ENCODE measurements around the gene MBD3. TPM values are rescaled to one million over a fixed set of nuclear protein-coding genes. Genes with fewer than 3 reads are reported as not detected.

The MBD3 gene
- polyA plus RNA-seq, 1 donor (not counting 4 experiments of a cell fraction or from before 2014, with no cell fraction given), result 16.6 TPM

GRCh38 chr19:1611353-1611752 is 18.7 kb upstream of the MBD3 start:
- H3K36me3 ChIP-seq (ENCODE audit: control insufficient read depth in 2 of 2, extremely low read depth in 1 of 2, insufficient read depth in 2 of 2, low read length in 2 of 2), result peaks cover 11 to 32% of the 10 kb centered on the region in 2 experiments

GRCh38 chr19:1610579-1610978 is 17.9 kb upstream of the MBD3 start:
- no peak overlapping the region for H3K27ac ChIP-seq (ENCODE audit: control insufficient read depth, insufficient read depth, low read length)
- dilution Hi-C loops (cut with MboI; ENCODE audit: extremely low pct_ligation_motif_present, low sequenced_read_pairs), result no loop called here
- no peaks in the 10 kb centered on the region for H3K9me3 ChIP-seq (ENCODE audit: control insufficient read depth, low read depth, low read length)
- H3K9ac ChIP-seq (ENCODE audit: control insufficient read depth, extremely low read depth, insufficient read depth, low read length), result no peak overlapping the region
- DNase-seq (ENCODE audit: low read depth, low spot score) (no peak), FAIRE-seq (no peak)
- peaks cover 6% of the 10 kb centered on the region for H3K4me1 ChIP-seq (ENCODE audit: control insufficient read depth, extremely low read depth, insufficient read depth, low read length)
- H3K36me3 ChIP-seq (ENCODE audit: control insufficient read depth in 2 of 2, extremely low read depth in 1 of 2, insufficient read depth in 2 of 2, low read length in 2 of 2), result peaks cover 11 to 29% of the 10 kb centered on the region in 2 experiments
- no peak overlapping the region for H3K4me2 ChIP-seq (ENCODE audit: control insufficient read depth, extremely low read depth, insufficient read depth, low read depth, low read length)
- TF ChIP-seq EZH2 (IDR thresholded peaks at IDR 0.05; ENCODE audit: low read length), result no peak
- TF ChIP-seq, protein P1, sequence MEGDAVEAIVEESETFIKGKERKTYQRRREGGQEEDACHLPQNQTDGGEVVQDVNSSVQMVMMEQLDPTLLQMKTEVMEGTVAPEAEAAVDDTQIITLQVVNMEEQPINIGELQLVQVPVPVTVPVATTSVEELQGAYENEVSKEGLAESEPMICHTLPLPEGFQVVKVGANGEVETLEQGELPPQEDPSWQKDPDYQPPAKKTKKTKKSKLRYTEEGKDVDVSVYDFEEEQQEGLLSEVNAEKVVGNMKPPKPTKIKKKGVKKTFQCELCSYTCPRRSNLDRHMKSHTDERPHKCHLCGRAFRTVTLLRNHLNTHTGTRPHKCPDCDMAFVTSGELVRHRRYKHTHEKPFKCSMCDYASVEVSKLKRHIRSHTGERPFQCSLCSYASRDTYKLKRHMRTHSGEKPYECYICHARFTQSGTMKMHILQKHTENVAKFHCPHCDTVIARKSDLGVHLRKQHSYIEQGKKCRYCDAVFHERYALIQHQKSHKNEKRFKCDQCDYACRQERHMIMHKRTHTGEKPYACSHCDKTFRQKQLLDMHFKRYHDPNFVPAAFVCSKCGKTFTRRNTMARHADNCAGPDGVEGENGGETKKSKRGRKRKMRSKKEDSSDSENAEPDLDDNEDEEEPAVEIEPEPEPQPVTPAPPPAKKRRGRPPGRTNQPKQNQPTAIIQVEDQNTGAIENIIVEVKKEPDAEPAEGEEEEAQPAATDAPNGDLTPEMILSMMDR (optimal IDR thresholded peaks at IDR 0.05 in 1 of 3, IDR thresholded peaks at IDR 0.05 in 1 of 3, conservative IDR thresholded peaks at IDR 0.05 in 1 of 3; ENCODE audit: extremely low read depth in 1 of 3, insufficient read depth in 2 of 3, low read length in 3 of 3), result no peak
- H3K79me2 ChIP-seq (ENCODE audit: control insufficient read depth, insufficient read depth, low read length), result no peaks in the 10 kb centered on the region
- H2AFZ ChIP-seq (ENCODE audit: control insufficient read depth, low read length), result no peak overlapping the region
- H3K4me3 ChIP-seq (ENCODE audit: control insufficient read depth in 2 of 3, extremely low read depth in 1 of 3, insufficient read depth in 2 of 3, low read depth in 1 of 3, low read length in 3 of 3), result no peak overlapping the region
- no peaks in the 10 kb centered on the region for H3K27me3 ChIP-seq (ENCODE audit: control insufficient read depth, extremely low read depth, insufficient read depth, low read length)
- H3K9me1 ChIP-seq (ENCODE audit: control insufficient read depth, extremely low read depth, insufficient read depth, low read length), result no peaks in the 10 kb centered on the region
- H4K20me1 ChIP-seq (ENCODE audit: control insufficient read depth, extremely low read depth, insufficient read depth, low read length), result no peaks in the 10 kb centered on the region

More at GRCh38 chr19:1611353-1611752, 18.7 kb upstream of the MBD3 start:
- no peak overlapping the region for H3K4me2 ChIP-seq (ENCODE audit: control insufficient read depth, extremely low read depth, insufficient read depth, low read depth, low read length)
- H3K9me1 ChIP-seq (ENCODE audit: control insufficient read depth, extremely low read depth, insufficient read depth, low read length), result no peaks in the 10 kb centered on the region
- no peak overlapping the region for H3K9ac ChIP-seq (ENCODE audit: control insufficient read depth, extremely low read depth, insufficient read depth, low read length)
- no peaks in the 10 kb centered on the region for H4K20me1 ChIP-seq (ENCODE audit: control insufficient read depth, extremely low read depth, insufficient read depth, low read length)
- no peaks in the 10 kb centered on the region for H3K27me3 ChIP-seq (ENCODE audit: control insufficient read depth, extremely low read depth, insufficient read depth, low read length)
- no peak overlapping the region for H3K4me3 ChIP-seq (ENCODE audit: control insufficient read depth in 2 of 3, extremely low read depth in 1 of 3, insufficient read depth in 2 of 3, low read depth in 1 of 3, low read length in 3 of 3)
- no peaks in the 10 kb centered on the region for H3K79me2 ChIP-seq (ENCODE audit: control insufficient read depth, insufficient read depth, low read length)
- no peaks in the 10 kb centered on the region for H3K9me3 ChIP-seq (ENCODE audit: control insufficient read depth, low read depth, low read length)
- H3K4me1 ChIP-seq (ENCODE audit: control insufficient read depth, extremely low read depth, insufficient read depth, low read length), result peaks cover under 1% of the 10 kb centered on the region
- dilution Hi-C loops (cut with MboI; ENCODE audit: extremely low pct_ligation_motif_present, low sequenced_read_pairs), result no loop called here
- TF ChIP-seq, protein P1 (optimal IDR thresholded peaks at IDR 0.05 in 1 of 3, IDR thresholded peaks at IDR 0.05 in 1 of 3, conservative IDR thresholded peaks at IDR 0.05 in 1 of 3; ENCODE audit: extremely low read depth in 1 of 3, insufficient read depth in 2 of 3, low read length in 3 of 3), result no peak
- no peak for TF ChIP-seq EZH2 (IDR thresholded peaks at IDR 0.05; ENCODE audit: low read length)
- H2AFZ ChIP-seq (ENCODE audit: control insufficient read depth, low read length), result no peak overlapping the region
- no peak overlapping the region for H3K27ac ChIP-seq (ENCODE audit: control insufficient read depth, insufficient read depth, low read length)
- FAIRE-seq, result no peak
- DNase-seq (ENCODE audit: low read depth, low spot score), result no peak
